Measurements from ENCODE around the gene RPP25L. TPM values are rescaled to one million over a fixed set of nuclear protein-coding genes. Genes with fewer than 3 reads are reported as not detected.

The RPP25L gene
- total RNA-seq, 1 experiment from 2014 or later: 17.2 TPM

DNA sequence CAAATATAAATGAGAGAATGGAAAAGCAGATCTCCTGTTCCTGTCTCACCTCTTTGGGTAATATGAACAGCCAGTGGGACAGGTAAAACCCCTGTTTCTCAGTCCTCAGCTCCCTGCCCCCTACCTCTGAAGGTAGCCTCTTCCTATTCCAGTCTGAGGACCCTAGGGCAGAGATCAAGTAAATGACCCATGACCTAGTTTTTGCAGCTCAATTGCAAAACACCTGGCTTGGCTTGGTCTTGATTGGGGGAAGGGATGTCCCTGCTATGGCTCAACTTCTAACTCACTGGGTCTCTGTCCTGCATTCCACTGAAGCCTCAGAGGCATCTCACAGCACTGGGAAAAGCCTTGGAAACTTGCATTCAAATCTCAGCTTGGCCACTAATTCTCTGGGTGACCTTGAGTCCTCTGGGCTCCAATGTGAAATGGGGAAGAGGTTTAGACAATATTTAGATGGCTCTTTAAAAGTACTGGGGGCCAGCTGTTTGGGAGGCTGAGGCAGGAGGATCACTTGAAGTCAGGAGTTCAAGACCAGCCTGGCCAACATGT is 32.9 kb upstream of the RPP25L start:
- Mint-ChIP-seq H3K9me3 (no peaks in the 10 kb centered on the region), H3K36me3 (ENCODE audit: insufficient read depth in 1 of 3, low read depth in 3 of 3) (peaks cover 17 to 25% (median 23%) of the 10 kb centered on the region in 3 experiments; a peak in 6 of 7 replicates), H3K27ac (peak overlapping the region in 1 of 3 experiments; percentile 85; a peak in 2 of 7 replicates), H3K4me1 (peaks cover 26 to 34% of the 10 kb centered on the region in 2 experiments), H3K27me3 (ENCODE audit: low read depth) (no peaks in the 10 kb centered on the region; the same call in 1 of the 2 replicates), H3K4me3 (peak overlapping the region in 1 of 2 experiments; percentile 38; a peak in 1 of 5 replicates)
- no peak overlapping the region for H3K9ac ChIP-seq (ENCODE audit: extremely low read depth, insufficient read length, low read length)
- DNase-seq: no peak
- no peak overlapping the region for H2BK12ac ChIP-seq (ENCODE audit: insufficient read length, low read depth, low read length)
- no peak for TF ChIP-seq CTCF (conservative IDR thresholded peaks at IDR 0.05)
- H3K79me2 ChIP-seq (ENCODE audit: insufficient read depth, low read length): peaks cover 2% of the 10 kb centered on the region; the same call in 1 of the 2 replicates
- no peak overlapping the region for H2BK5ac ChIP-seq (ENCODE audit: insufficient read length, low read length)
- H3K27me3 ChIP-seq (ENCODE audit: insufficient read depth, low read length): no peaks in the 10 kb centered on the region
- H2BK15ac ChIP-seq (ENCODE audit: low read depth, low read length): no peak overlapping the region
- peaks cover 10% of the 10 kb centered on the region; the same call in 1 of the 2 replicates for H3K4me1 ChIP-seq (ENCODE audit: insufficient read depth, low read length)
- H3K18ac ChIP-seq (ENCODE audit: insufficient read length, low read depth, low read length): no peak overlapping the region
- no peaks in the 10 kb centered on the region for H3K79me1 ChIP-seq (ENCODE audit: insufficient read depth, low read depth, low read length, poor library complexity, severe bottlenecking)
- no peak overlapping the region for H3T11ph ChIP-seq (ENCODE audit: low read length)
- no peak overlapping the region for H4K8ac ChIP-seq (replicated peaks; ENCODE audit: insufficient read length, low read depth, low read length)
- no peak overlapping the region for H3K56ac ChIP-seq (ENCODE audit: insufficient read length, low read depth, low read length)
- H3K23ac ChIP-seq (ENCODE audit: insufficient read length, low read depth, low read length): no peak overlapping the region
- no peak overlapping the region for H2AK5ac ChIP-seq (ENCODE audit: insufficient read length, low read length)
- no peak overlapping the region for H3K14ac ChIP-seq (ENCODE audit: insufficient read depth, low read length)
- no peak overlapping the region for H2BK20ac ChIP-seq (ENCODE audit: low read depth, low read length, poor library complexity, severe bottlenecking)
- no peak overlapping the region for H2AFZ ChIP-seq (ENCODE audit: low read length)
- peaks cover 9% of the 10 kb centered on the region for H3K23me2 ChIP-seq (ENCODE audit: insufficient read length, low read depth, low read length, poor library complexity, severe bottlenecking)
- H3K27ac ChIP-seq (ENCODE audit: insufficient read length, low read depth, low read length): no peak overlapping the region
- peak overlapping the region; percentile 5 for H3K4me2 ChIP-seq (ENCODE audit: insufficient read depth, insufficient read length, low read length)
- H4K5ac ChIP-seq (ENCODE audit: insufficient read length, low read depth, low read length): no peak overlapping the region
- no peaks in the 10 kb centered on the region for H4K20me1 ChIP-seq (ENCODE audit: control insufficient read depth, insufficient read depth, insufficient read length)
- no peaks in the 10 kb centered on the region for H3K9me3 ChIP-seq (ENCODE audit: control insufficient read depth, low read depth, low read length)
- no peak overlapping the region for H4K91ac ChIP-seq (ENCODE audit: insufficient read length, low read depth, low read length)
- H3K4ac ChIP-seq (ENCODE audit: low read depth, low read length): no peak overlapping the region
- H2BK120ac ChIP-seq (ENCODE audit: low read depth, low read length, poor library complexity, severe bottlenecking): no peak overlapping the region
